Renal cortex interstitium (tissue), 11 donors: ENCODE measurements around the gene MAN2B2. TPM values are rescaled to one million over a fixed set of nuclear protein-coding genes. Genes with fewer than 3 reads are reported as not detected.
A peak's percentile ranks its signal among the peaks of the same experiment; 100 is the strongest.
"Not testable (repeated sequence)": the region's sequence is repeated elsewhere in the genome, so short reads cannot be mapped to it uniquely, and the experiment has no call there.

Experiments
- DNase-seq, 11 donors: peaks; one replicate each; pipeline ENCODE4 v3.0.0-alpha.2; 2013; ENCODE audit warnings: low read depth in 9 of 11, low spot score in 4 of 11; ENCODE audit errors: extremely low read depth in 1 of 11
- polyA plus RNA-seq, 3 donors: library from polyadenylated mRNA; unstranded; fragments of 120-200 nt; gene quantifications; one replicate each; pipeline ENCODE4 v1.2.1, GENCODE V29; 2013; ENCODE audit not compliant: insufficient read length in 3 of 3

MAN2B2 gene
- polyA plus RNA-seq, 3 donors: 14.1 to 18.5 (median 17.8) TPM

- not testable (repeated sequence) for DNase-seq
These were observed 79.2 kb downstream of the MAN2B2 start for GRCh38 chr4:6654211-6654610.

DNA sequence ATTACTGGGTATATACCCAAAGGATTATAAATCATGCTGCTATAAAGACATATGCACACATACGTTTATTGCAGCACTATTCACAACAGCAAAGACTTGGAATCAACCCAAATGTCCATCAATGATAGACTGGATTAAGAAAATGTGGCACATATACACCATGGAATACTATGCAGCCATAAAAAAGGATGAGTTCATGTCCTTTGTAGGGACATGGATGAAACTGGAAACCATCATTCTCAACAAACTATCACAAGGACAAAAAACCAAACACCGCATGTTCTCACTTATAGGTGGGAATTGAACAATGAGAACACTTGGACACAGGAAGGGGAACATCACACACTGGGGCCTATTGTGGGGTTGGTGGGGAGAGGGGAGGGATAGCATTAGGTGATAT lies 80.3 kb downstream of the MAN2B2 start:
- DNase-seq: not testable (repeated sequence)

- DNase-seq: no peak
These were observed 80.9 kb downstream of the MAN2B2 start for GRCh38 chr4:6655924-6656323.

GRCh38 chr4:6657242-6658208 lies 82.5 kb downstream of the MAN2B2 start:
- DNase-seq: no peak

GRCh38 chr4:6658209-6658595 lies 83.2 kb downstream of the MAN2B2 start:
- no peak for DNase-seq

- DNase-seq: peak in 1 of 11 donors; percentile 41
These were observed 83.6 kb downstream of the MAN2B2 start for GRCh38 chr4:6658597-6659075.

DNA sequence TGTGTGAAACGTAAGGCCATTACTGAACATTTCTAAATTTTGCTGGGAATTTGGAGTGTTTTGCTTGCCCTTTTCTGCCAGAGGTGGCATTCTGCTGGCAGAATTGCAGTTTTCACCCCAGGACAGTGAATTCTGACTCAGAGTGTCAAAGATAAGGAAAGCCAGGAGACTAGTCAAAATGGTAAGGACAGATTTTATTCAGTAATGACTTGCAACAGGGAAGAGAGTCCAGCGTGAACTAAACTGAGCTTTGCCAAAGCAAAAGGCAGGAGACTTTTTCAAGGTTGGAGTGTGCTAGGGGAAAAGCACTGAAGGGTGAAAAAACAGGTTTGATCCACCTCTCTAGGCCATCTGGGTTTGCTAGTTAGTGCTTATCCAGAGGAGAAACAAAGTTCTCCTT lies 84.9 kb downstream of the MAN2B2 start:
- no peak for DNase-seq

DNA sequence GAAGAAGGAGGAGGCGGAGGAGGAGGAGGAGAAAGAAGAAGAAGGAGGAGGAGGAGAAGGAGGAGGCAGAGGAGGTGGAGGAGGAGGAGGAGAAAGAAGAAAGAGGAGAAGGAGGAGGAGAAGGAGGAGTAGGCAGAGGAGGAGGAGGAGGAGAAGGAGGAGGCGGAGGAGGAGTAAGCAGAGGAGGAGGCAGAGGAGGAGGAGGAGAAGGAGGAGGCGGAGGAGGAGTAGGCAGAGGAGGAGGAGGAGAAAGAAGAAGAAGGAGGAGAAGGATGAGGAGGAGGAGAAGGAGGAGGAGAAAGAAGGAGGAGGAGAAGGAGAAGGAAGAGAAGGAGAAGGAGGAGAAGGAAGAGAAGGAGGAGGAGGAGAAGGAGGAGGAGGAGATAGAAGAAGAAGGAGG lies 85.4 kb downstream of the MAN2B2 start:
- no peak for DNase-seq

DNA sequence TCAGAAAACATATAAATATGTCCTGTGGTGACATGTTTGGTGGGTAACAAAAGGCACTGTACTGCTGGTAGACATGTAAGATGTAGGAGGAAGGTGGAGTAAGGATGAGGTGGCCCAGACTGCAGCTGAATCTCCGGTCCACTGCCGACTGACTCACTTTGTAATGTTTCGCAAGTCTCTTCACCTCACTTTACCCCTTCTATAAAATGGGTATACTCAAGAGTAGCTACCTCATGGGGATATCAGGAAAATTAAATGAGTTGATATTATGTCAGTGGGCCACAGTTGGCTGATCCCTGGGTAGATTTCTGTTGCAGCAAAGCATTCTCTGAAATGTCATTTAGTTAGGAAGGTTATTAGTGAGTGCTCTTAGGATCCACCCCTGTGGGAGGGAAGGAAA lies 87.6 kb downstream of the MAN2B2 start:
- DNase-seq: no peak

GRCh38 chr4:6663596-6664393 lies 88.8 kb downstream of the MAN2B2 start:
- no peak for DNase-seq

GRCh38 chr4:6665320-6665654 lies 90.3 kb downstream of the MAN2B2 start:
- no peak for DNase-seq

DNA sequence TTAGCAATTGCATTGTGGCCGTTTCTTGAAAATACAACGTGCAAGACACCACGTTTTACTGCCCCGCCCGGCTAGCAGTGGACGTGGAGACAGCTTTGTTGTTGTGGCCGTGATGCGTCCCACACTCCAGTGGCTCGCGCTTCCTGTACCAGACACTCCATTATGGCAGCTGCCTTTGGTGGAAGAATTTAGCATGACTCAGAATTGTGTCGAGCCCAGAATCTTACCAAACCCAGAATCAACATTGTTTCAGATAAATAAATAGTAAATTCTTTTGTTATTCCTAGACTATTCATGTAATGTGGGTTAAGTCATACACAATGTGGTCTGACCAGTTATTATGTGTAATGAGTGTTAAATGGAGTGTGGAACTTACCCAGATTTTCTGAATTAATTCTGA lies 93.4 kb downstream of the MAN2B2 start:
- DNase-seq: no peak

DNA sequence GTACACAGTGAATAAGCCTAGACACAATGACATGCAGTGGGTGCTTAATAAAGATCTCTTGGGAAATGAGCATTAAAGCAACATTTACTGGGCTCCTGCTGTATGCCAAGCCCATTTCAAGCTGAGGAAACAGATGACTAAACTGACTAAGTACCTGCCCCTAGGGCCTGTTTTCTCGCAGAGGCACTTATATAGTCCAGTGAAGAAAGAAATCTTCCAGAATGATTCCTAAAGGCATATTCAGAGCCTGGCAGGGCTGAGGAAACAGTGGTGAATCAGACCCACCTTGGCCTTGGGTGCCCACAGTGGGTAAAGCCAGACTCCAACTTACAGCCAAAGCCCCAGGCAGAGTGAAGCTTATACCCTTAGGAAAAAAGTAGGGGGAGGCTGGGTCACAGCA lies 96.7 kb downstream of the MAN2B2 start:
- DNase-seq: no peak

DNA sequence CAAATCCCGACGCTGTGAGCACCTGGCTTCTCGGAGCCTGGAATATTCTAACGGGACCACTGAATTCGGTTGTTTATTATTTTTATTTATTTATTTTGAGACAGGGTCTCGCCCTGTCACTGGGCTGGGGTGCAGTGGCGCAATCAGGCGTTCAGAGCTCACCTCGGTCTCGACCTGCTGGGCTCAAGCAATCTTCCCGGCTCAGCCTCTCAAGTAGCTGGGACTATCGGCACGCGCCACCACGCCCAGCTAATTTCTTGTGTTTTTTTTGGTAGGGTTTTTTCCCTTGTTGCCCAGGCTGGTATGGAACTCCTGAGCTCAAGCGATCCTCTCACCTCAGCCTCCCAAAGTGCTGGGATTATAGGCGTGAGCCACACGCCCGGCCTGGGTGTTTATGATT lies 97.1 kb downstream of the MAN2B2 start:
- DNase-seq: no peak

- not testable (repeated sequence) for DNase-seq
These were observed 97.7 kb downstream of the MAN2B2 start for GRCh38 chr4:6672541-6673190.

Other genes with a start within 250 kb of the MAN2B2 start
- gene PPP2R2C, start 102.6 kb upstream of the MAN2B2 start, polyA plus RNA-seq: under 1 TPM; 0.17 to 0.65 (median 0.35) TPM
- gene MRFAP1, start 65.5 kb downstream of the MAN2B2 start, polyA plus RNA-seq: 100 to 1,000 TPM; 389 to 459 (median 458) TPM
- 10 to 100 TPM in 1 of 3 donors, 1 to 10 TPM in 2; 5.4 to 11.8 (median 7.3) TPM for gene S100P, start 118.7 kb downstream of the MAN2B2 start, polyA plus RNA-seq
- 100 to 1,000 TPM; 108 to 141 (median 133) TPM for gene MRFAP1L1, start 134.7 kb downstream of the MAN2B2 start, polyA plus RNA-seq
- 10 to 100 TPM; 11.6 to 13.7 (median 11.7) TPM for gene BLOC1S4, start 141.0 kb downstream of the MAN2B2 start, polyA plus RNA-seq
- 10 to 100 TPM; 36.3 to 43.7 (median 39.9) TPM for gene KIAA0232, start 207.5 kb downstream of the MAN2B2 start, polyA plus RNA-seq